Heart left ventricle (tissue), 16 donors: ENCODE data around the gene TMEM202. TPM values are rescaled to one million over a fixed set of nuclear protein-coding genes. Genes with fewer than 3 reads are reported as not detected.

Source experiments
- ATAC-seq, 4 donors: fragments of 200-7000 bp; cut with Tn5 transposase; one replicate each; pipeline ENCODE4 v1.9.1; 2020 to 2022; ENCODE audit warnings: moderate library complexity in 4 of 4, mild to moderate bottlenecking in 3 of 4, moderate number of reproducible peaks in 1 of 4
- DNase-seq, 5 donors: peaks; one replicate each; pipeline ENCODE4 v3.0.0-alpha.2; 2020
- H3K27ac ChIP-seq, 12 donors: fragments of 200-600 bp; sonication (generic) in 4 of 12; one replicate each; pipeline versions ENCODE4 v1.5.0 to v1.8.0; 2016 to 2022; ENCODE audit warnings: mild to moderate bottlenecking in 2 of 12
- H3K27me3 ChIP-seq, 9 donors: fragments of 200-600 bp; sonication (generic) in 2 of 9; one replicate each; pipeline versions ENCODE4 v1.5.1 to v1.8.0; 2016 to 2022; ENCODE audit warnings: mild to moderate bottlenecking in 3 of 9
- H3K36me3 ChIP-seq, 9 donors: fragments of 200-600 bp; sonication (generic) in 2 of 9; one replicate each; pipeline versions ENCODE4 v1.5.0 to v1.8.0; 2018 to 2022; ENCODE audit warnings: mild to moderate bottlenecking in 2 of 9
- H3K4me1 ChIP-seq, 12 donors: fragments of 200-600 bp; sonication (generic) in 4 of 12; one replicate each; pipeline versions ENCODE4 v1.5.0 to v1.8.0; 2016 to 2022; ENCODE audit warnings: mild to moderate bottlenecking in 3 of 12
- H3K4me3 ChIP-seq, 12 donors: fragments of 200-600 bp; sonication (generic) in 4 of 12; one replicate each; pipeline versions ENCODE4 v1.5.0 to v1.8.0; 2017 to 2022; ENCODE audit warnings: mild to moderate bottlenecking in 9 of 12, moderate library complexity in 4 of 12
- H3K9me3 ChIP-seq, 12 donors: fragments of 200-600 bp; sonication (generic) in 4 of 12; one replicate each; pipeline versions ENCODE4 v1.5.0 to v1.8.0; 2016 to 2022; ENCODE audit warnings: mild to moderate bottlenecking in 1 of 12
- CTCF ChIP-seq, 12 donors: fragments of 200-600 bp; sonication (generic) in 4 of 12; IDR thresholded peaks; one replicate each; pipeline versions ENCODE4 v1.5.0 to v1.8.0; 2018 to 2022; ENCODE audit warnings: antibody characterized with exemption in 12 of 12, mild to moderate bottlenecking in 5 of 12
- POLR2A ChIP-seq, 2 donors: fragments of 450-650 bp; IDR thresholded peaks; one replicate each; pipeline ENCODE4 v1.6.1; 2017; ENCODE audit warnings: antibody characterized with exemption in 2 of 2, mild to moderate bottlenecking in 2 of 2, moderate library complexity in 2 of 2
- WGBS, 4 donors: extraction: QIAGEN DNeasy Blood & Tissue Kit in 2 of 4; methylation state at CpG; one replicate each; pipeline versions ENCODE4 v1.1.5 to v1.1.7; 2013 to 2018; 5-methylcytosine and 5-hydroxymethylcytosine counted together
- intact Hi-C, 10 donors: fragments of 100-400 bp; cut with DNase I; formaldehyde crosslinking; loops; one replicate each; pipeline versions ENCODE4 v1.11.1 to v1.14.2; 2022
- long read RNA-seq, 3 donors: library from polyadenylated mRNA; unstranded; transcript quantifications; one replicate each; pipeline ENCODE4 v2.0.0, GENCODE V29; 2020 to 2021
- polyA plus RNA-seq, 2 donors: library from polyadenylated mRNA; stranded (reverse); fragments of 200-250 nt; gene quantifications; one replicate each; pipeline ENCODE4 v1.2.3, GENCODE V29; 2013
- total RNA-seq, 9 donors: library from RNA; depleted of rRNA in 2 of 9; stranded (reverse); fragments of >200 nt in 2 of 9; fragmentation: NEBNext Ultra II Directional in 3 of 9; extraction: Animal tissue kit (Norgen Biotek cat#: 25700) in 3 of 9; gene quantifications; one replicate each; pipeline versions ENCODE4 v1.1.0 to v1.2.4, GENCODE V29; 2016 to 2023
- donor health status: ischemic (EF 13 %, LVEDD 7.1; RV severe dilation, severe dysfunction).
- donor health status: healthy with polysubstance abuse.
- donor health status: DM: no; HTN: yes; CAD: no.
- donor health status: DM: no; HTN: no; CAD: no.
- donor health status: ischemic (EF 25% LVEDD 6.9; RV normal size, moderate dysfunction).
- donor health status: ischemic (EF 25% LVEDD 5.7; RV mildly dilated, moderate dysfunction).
- donor health status: healthy.
- donor health status: DM: yes; HTN: yes; CAD: no.
- donor health status: ischemic (EF 35%, LVEDD 5.7; RV mildly dilated, moderate dysfunction).
- donor health status: nonischemic (EF 11% LVEDD 7.7; RV severe dilation, severe dysfunction).
- donor health status: DM: yes; HTN: yes; CAD: no.
- donor health status: PGD.
- donor health status: ischemic (EF 29% LVEDD 5.4; RV normal size, mild dysfunction).
- donor health status: nonischemic (EF 23%, LVEDD 6.1; RV moderate dilation, normal function).

TMEM202 gene
- not detected for total RNA-seq
- not detected for polyA plus RNA-seq
- long read RNA-seq, donor 1 = 0 reads
- long read RNA-seq, donor 2 = 0 reads
- long read RNA-seq, donor 3 = 0 reads

- Histone ChIP-seq H3K4me1 (peaks cover 0 to 9% (median 0%) of the 10 kb centered on the region in 12 donors), H3K9me3 (no peaks in the 10 kb centered on the region), H3K36me3 (no peaks in the 10 kb centered on the region), H3K4me3 (no peak within 1 kb of the TSS), H3K27ac (peak within 1 kb of the TSS in 1 of 12 donors; percentile 56), H3K27me3 (peaks cover 0 to 7% (median 0%) of the 10 kb centered on the region in 9 donors)
- no peak for DNase-seq
- no peak for TF ChIP-seq CTCF (IDR thresholded peaks at IDR 0.05)
- no peak for TF ChIP-seq POLR2A (IDR thresholded peaks at IDR 0.05)
- ATAC-seq = no peak
- intact Hi-C loops = no loop called here
- 55 to 68% (median 64%) methylated on average over 4 of the region's 4 CpGs for WGBS, 4 donors
Observed at GRCh38 chr15:72397796-72398588, at the start of gene TMEM202. TMEM202 (plus strand) TSS chr15:72398305; CDS start chr15:72398327, 22 bp downstream.

- intact Hi-C loops = no loop called here
- Histone ChIP-seq H3K36me3 (peaks cover 0 to 90% (median 84%) of the 10 kb centered on the region in 9 donors), H3K27ac (no peak overlapping the region), H3K9me3 (no peaks in the 10 kb centered on the region), H3K27me3 (no peaks in the 10 kb centered on the region), H3K4me3 (no peak overlapping the region), H3K4me1 (peaks cover 0 to 18% (median 7%) of the 10 kb centered on the region in 12 donors)
- WGBS, 4 donors = 95 to 100% (median 97%) methylated on average over 2 of the region's 2 CpGs
- TF ChIP-seq CTCF (IDR thresholded peaks at IDR 0.05) = no peak
- TF ChIP-seq POLR2A (IDR thresholded peaks at IDR 0.05) = no peak
- ATAC-seq (no peak), DNase-seq (no peak)
Observed at GRCh38 chr15:72353266-72353665, 44.8 kb upstream of the TMEM202 start.

GRCh38 chr15:72354496-72354895, 43.6 kb upstream of the TMEM202 start:
- Histone ChIP-seq H3K9me3 (no peaks in the 10 kb centered on the region), H3K27ac (no peak overlapping the region), H3K4me1 (peaks cover 0 to 31% (median 17%) of the 10 kb centered on the region in 12 donors), H3K27me3 (no peaks in the 10 kb centered on the region), H3K4me3 (no peak overlapping the region), H3K36me3 (peaks cover 0 to 78% (median 71%) of the 10 kb centered on the region in 9 donors)
- WGBS, 4 donors = 73 to 94% (median 90%) methylated on average over 1 of the region's 1 CpG
- DNase-seq (no peak), ATAC-seq (no peak)
- TF ChIP-seq POLR2A (IDR thresholded peaks at IDR 0.05) (no peak), CTCF (IDR thresholded peaks at IDR 0.05) (no peak)
- intact Hi-C loops = no loop called here

GRCh38 chr15:72358121-72358520, 40.0 kb upstream of the TMEM202 start:
- intact Hi-C loops = no loop called here
- Histone ChIP-seq H3K9me3 (no peaks in the 10 kb centered on the region), H3K36me3 (peaks cover 0 to 53% (median 36%) of the 10 kb centered on the region in 9 donors), H3K27ac (peak overlapping the region in 9 of 12 donors; percentile 12 to 64 (median 53)), H3K4me1 (peaks cover 0 to 52% (median 20%) of the 10 kb centered on the region in 12 donors), H3K27me3 (no peaks in the 10 kb centered on the region), H3K4me3 (no peak overlapping the region)
- DNase-seq (no peak), ATAC-seq (no peak)
- TF ChIP-seq POLR2A (IDR thresholded peaks at IDR 0.05) (no peak), CTCF (IDR thresholded peaks at IDR 0.05) (no peak)
- WGBS, 4 donors = 66 to 79% (median 76%) methylated on average over 3 of the region's 3 CpGs
